HCT116 (cell line): ENCODE results near the gene KDM2B. TPM values are rescaled to one million over a fixed set of nuclear protein-coding genes. Genes with fewer than 3 reads are reported as not detected.

Source experiments
- ATAC-seq: fragments of 200-7000 bp; cut with Tn5 transposase; 2 replicates; pipeline ENCODE4 v1.9.1; 2020; ENCODE audit warnings: mild to moderate bottlenecking, moderate library complexity
- BruUV-seq: library from RNA; stranded (reverse); fragments of 400-500 nt; replicated peaks from 2 replicates; lab custom pipeline; 2021; lab: Mats Ljungman, UMichigan
- CTCF ChIA-PET: fragments of 300-600 bp; sonication (Branson Sonifier 250); formaldehyde crosslinking; loops from one replicate; lab custom pipeline; 2021; ENCODE audit warnings: antibody characterized with exemption; lab: Charles Lee
- POLR2A ChIA-PET: fragments of 300-600, 350-600 bp; sonication (Branson Sonifier 250); formaldehyde crosslinking; loops from one replicate; lab custom pipeline; 2021; ENCODE audit warnings: antibody characterized with exemption; lab: Charles Lee
- RAD21 ChIA-PET, 2 experiments: fragments of 300-600 bp; sonication (Branson Sonifier 250); formaldehyde crosslinking; loops; one replicate each; lab custom pipeline; 2023; ENCODE audit warnings: low total read pairs in 2 of 2; ENCODE audit not compliant: uncharacterized antibody in 2 of 2, unreplicated experiment in 2 of 2, low non-redundant PET in 1 of 2; lab: Charles Lee
- DNase-seq: peaks from one replicate; pipeline ENCODE4 v3.0.0-alpha.2; 2010; ENCODE audit warnings: low read depth, low spot score
- H2AFZ ChIP-seq: fragments of 200-600 bp; shearing (Covaris generic), sonication (generic); 2 replicates; pipeline ENCODE4 v1.6.1; 2017; ENCODE audit warnings: low read depth, mixed run types, mixed read lengths, antibody characterized with exemption, low read length; ENCODE audit not compliant: poor library complexity, severe bottlenecking
- H3K27ac ChIP-seq: 2 replicates; pipeline ENCODE4 v1.5.1; 2012; ENCODE audit warnings: low read depth, low read length
- H3K27me3 ChIP-seq: fragments of 200-600 bp; sonication (generic); 2 replicates; pipeline ENCODE4 v1.6.1; 2016; ENCODE audit warnings: mixed run types, low read length, mixed read lengths; ENCODE audit not compliant: insufficient read depth
- H3K36me3 ChIP-seq, 2 experiments: fragments of 200-500 bp in 1 of 2; fragments of 200-600 bp in 1 of 2; sonication (Bioruptor generic) in 1 of 2; sonication (generic) in 1 of 2; 2 replicates each; pipeline versions ENCODE4 v1.5.1 to v1.6.1; 2014 to 2016; ENCODE audit warnings: low read length in 2 of 2, inconsistent platforms in 1 of 2, mixed read lengths in 1 of 2, mixed run types in 1 of 2; ENCODE audit not compliant: insufficient read depth in 2 of 2, control insufficient read depth in 1 of 2
- H3K4me1 ChIP-seq, 2 experiments: fragments of 200-600 bp in 1 of 2; sonication (generic) in 1 of 2; 2 replicates each; pipeline versions ENCODE4 v1.5.1 to v1.6.1; 2012 to 2017; ENCODE audit warnings: low read length in 2 of 2, inconsistent platforms in 1 of 2, mild to moderate bottlenecking in 1 of 2, mixed read lengths in 1 of 2, mixed run types in 1 of 2, moderate library complexity in 1 of 2; ENCODE audit not compliant: insufficient read depth in 2 of 2, control insufficient read depth in 1 of 2
- H3K4me2 ChIP-seq: fragments of 200-600 bp; sonication (generic); 2 replicates; pipeline ENCODE4 v1.6.1; 2017; ENCODE audit warnings: mixed run types, low read length, mixed read lengths
- H3K4me3 ChIP-seq, 2 experiments: fragments of 200-600 bp in 1 of 2; sonication (generic) in 1 of 2; replicated peaks in 1 of 2; 2 replicates each; pipeline ENCODE4 v1.5.1; 2011 to 2016; ENCODE audit warnings: low read length in 2 of 2, control low read depth in 1 of 2, low read depth in 1 of 2, mild to moderate bottlenecking in 1 of 2, mixed read lengths in 1 of 2, mixed run types in 1 of 2
- H3K79me2 ChIP-seq: fragments of 200-600 bp; sonication (generic); 2 replicates; pipeline ENCODE4 v1.6.1; 2017; ENCODE audit warnings: mild to moderate bottlenecking, mixed run types, low read length, moderate library complexity, mixed read lengths; ENCODE audit not compliant: insufficient read depth
- H3K9ac ChIP-seq: fragments of 200-600 bp; sonication (generic); 2 replicates; pipeline ENCODE4 v1.6.1; 2016; ENCODE audit warnings: low read length, mixed read lengths
- H3K9me2 ChIP-seq: fragments of 200-600 bp; sonication (generic), shearing (Covaris generic); 2 replicates; pipeline ENCODE4 v1.6.1; 2017; ENCODE audit warnings: mixed run types, mild to moderate bottlenecking, moderate library complexity; ENCODE audit not compliant: insufficient read depth
- H3K9me3 ChIP-seq, 2 experiments: fragments of 200-500 bp in 1 of 2; fragments of 200-600 bp in 1 of 2; sonication (Bioruptor generic) in 1 of 2; sonication (generic) in 1 of 2; 2 replicates each; pipeline ENCODE4 v1.6.1; 2014 to 2017; ENCODE audit warnings: low read length in 2 of 2, mixed read lengths in 2 of 2, inconsistent platforms in 1 of 2, low read depth in 1 of 2, mild to moderate bottlenecking in 1 of 2, mixed run types in 1 of 2, moderate library complexity in 1 of 2; ENCODE audit not compliant: control insufficient read depth in 1 of 2, insufficient read depth in 1 of 2
- H4K20me1 ChIP-seq: fragments of 200-600 bp; sonication (generic), shearing (Covaris generic); 2 replicates; pipeline ENCODE4 v1.6.1; 2017; ENCODE audit warnings: mixed run types, mild to moderate bottlenecking, moderate library complexity; ENCODE audit not compliant: insufficient read depth
- ATF3 ChIP-seq: IDR thresholded peaks from 2 replicates; pipeline ENCODE4 v1.6.1; 2012
- CBX3 ChIP-seq: IDR thresholded peaks from 2 replicates; pipeline ENCODE4 v1.6.1; 2012; ENCODE audit warnings: low read depth
- CTCF ChIP-seq, 3 experiments: fragments of 200-600 bp in 1 of 3; sonication (generic) in 1 of 3; IDR thresholded peaks in 2 of 3; conservative IDR thresholded peaks in 1 of 3; 2 replicates each; pipeline ENCODE4 v1.5.1; 2012 to 2017; ENCODE audit warnings: low read depth in 2 of 3, low read length in 2 of 3, antibody characterized with exemption in 1 of 3, borderline replicate concordance in 1 of 3, control low read depth in 1 of 3, mild to moderate bottlenecking in 1 of 3, mixed read lengths in 1 of 3, mixed run types in 1 of 3, moderate library complexity in 1 of 3; ENCODE audit not compliant: insufficient read depth in 1 of 3
- EGR1 ChIP-seq: IDR thresholded peaks from 2 replicates; pipeline ENCODE4 v1.6.1; 2012; ENCODE audit warnings: low read depth
- ELF1 ChIP-seq: IDR thresholded peaks from 2 replicates; pipeline ENCODE4 v1.6.1; 2012; ENCODE audit warnings: low read depth, borderline replicate concordance
- EZH2 ChIP-seq: fragments of 200-600 bp; sonication (generic); IDR thresholded peaks from 2 replicates; pipeline ENCODE4 v1.6.1; 2017; ENCODE audit warnings: antibody characterized with exemption, mixed run types
- EZH2phosphoT487 ChIP-seq: fragments of 200-600 bp; IDR thresholded peaks from 2 replicates; pipeline ENCODE4 v1.6.1; 2018; ENCODE audit warnings: antibody characterized with exemption, borderline replicate concordance
- FOSL1 ChIP-seq: IDR thresholded peaks from 2 replicates; pipeline ENCODE4 v1.6.1; 2012; ENCODE audit warnings: low read depth
- MAX ChIP-seq: IDR thresholded peaks from 2 replicates; pipeline ENCODE4 v1.6.1; 2012
- POLR2A ChIP-seq: IDR thresholded peaks from 2 replicates; pipeline ENCODE4 v1.7.0; 2011; ENCODE audit warnings: borderline replicate concordance; ENCODE audit not compliant: insufficient read depth, insufficient read length; ENCODE audit errors: extremely low read depth
- SIN3A ChIP-seq: IDR thresholded peaks from 2 replicates; pipeline ENCODE4 v1.6.1; 2012; ENCODE audit warnings: low read depth
- SP1 ChIP-seq: IDR thresholded peaks from 2 replicates; pipeline ENCODE4 v1.6.1; 2012; ENCODE audit warnings: low read depth
- SRF ChIP-seq: IDR thresholded peaks from 2 replicates; pipeline ENCODE4 v1.6.1; 2012; ENCODE audit warnings: low read depth
- TCF7L2 ChIP-seq: IDR thresholded peaks from 2 replicates; pipeline ENCODE4 v1.7.0; 2011; ENCODE audit warnings: borderline replicate concordance, inconsistent platforms; ENCODE audit not compliant: insufficient read depth, insufficient read length; ENCODE audit errors: extremely low read depth
- YY1 ChIP-seq: IDR thresholded peaks from 2 replicates; pipeline ENCODE4 v1.6.1; 2011; ENCODE audit warnings: low read length, low read depth, moderate library complexity, mild to moderate bottlenecking; ENCODE audit not compliant: insufficient replicate concordance; ENCODE audit errors: extremely low read depth
- ZBTB33 ChIP-seq: IDR thresholded peaks from 2 replicates; pipeline ENCODE4 v1.6.1; 2011; ENCODE audit warnings: mild to moderate bottlenecking, low read length, moderate library complexity; ENCODE audit not compliant: insufficient replicate concordance; ENCODE audit errors: extremely low read depth
- ZFX ChIP-seq: fragments of 450-650 bp; IDR thresholded peaks from 2 replicates; pipeline ENCODE4 v1.6.1; 2017
- ZNF274 ChIP-seq: fragments of 200-500 bp; sonication (Bioruptor generic); IDR thresholded peaks from 2 replicates; pipeline ENCODE4 v1.6.1; 2014; ENCODE audit warnings: mild to moderate bottlenecking, low read depth, low read length, inconsistent platforms
- intact Hi-C: fragments of 100-400 bp; cut with micrococcal nuclease; formaldehyde crosslinking; loops from 2 replicates; pipeline ENCODE4 v1.10.0; 2022
- total RNA-seq: library from RNA; stranded (reverse); gene quantifications from one replicate; pipeline ENCODE4 v1.2.1, GENCODE V29; 2021; ENCODE audit not compliant: unreplicated experiment
- TF ChIP-seq, protein P1 (sequence below): IDR thresholded peaks from 2 replicates; pipeline ENCODE4 v1.6.1; 2012; ENCODE audit warnings: low read depth

Gene KDM2B
- total RNA-seq, 1 experiment from 2014 or later = 36.7 TPM

DNA sequence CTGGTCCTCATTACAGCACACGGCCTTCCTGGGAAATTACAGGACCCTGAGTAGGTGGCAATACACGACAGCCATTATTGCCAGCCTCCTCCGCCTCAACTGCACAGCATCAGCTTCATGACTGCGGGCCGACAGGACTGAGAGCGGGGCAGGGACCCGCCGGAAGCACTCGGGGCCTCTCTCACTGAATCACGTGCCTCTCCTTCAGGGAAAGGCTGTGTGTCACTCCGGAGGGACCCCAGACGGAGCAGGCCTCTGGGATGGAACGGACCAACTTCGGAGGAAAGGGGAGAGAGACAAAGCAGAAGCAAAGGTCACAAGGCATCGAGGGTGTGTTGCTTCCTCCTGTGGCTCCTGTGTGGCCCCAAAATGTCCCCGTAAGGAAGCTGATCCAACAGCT lies 90.9 kb downstream of the KDM2B start:
- H3K9me3 ChIP-seq = no peaks in the 10 kb centered on the region
- ATAC-seq = no peak
- H3K4me3 ChIP-seq = no peak overlapping the region
- no peak overlapping the region for H3K9ac ChIP-seq
- intact Hi-C loops = no loop called here
- no peaks in the 10 kb centered on the region for H3K36me3 ChIP-seq
- peaks cover 0 to 10% of the 10 kb centered on the region in 2 experiments; a peak in 2 of 4 replicates for H3K4me1 ChIP-seq
- TF ChIP-seq TCF7L2 (no peak), ZNF274 (no peak), ZBTB33 (no peak), SRF (no peak), SP1 (no peak), EGR1 (no peak), POLR2A (no peak), ATF3 (no peak), FOSL1 (no peak), ZFX (no peak), SIN3A (no peak), EZH2 (no peak), MAX (no peak), CBX3 (no peak), CTCF (IDR thresholded peaks at IDR 0.05 in 2 of 3, conservative IDR thresholded peaks at IDR 0.05 in 1 of 3; ENCODE audit: borderline replicate concordance in 1 of 3, insufficient read depth in 1 of 3, low read depth in 2 of 3, low read length in 2 of 3) (no peak), ELF1 (no peak), YY1 (no peak), EZH2phosphoT487 (no peak)
- TF ChIP-seq, protein P1, sequence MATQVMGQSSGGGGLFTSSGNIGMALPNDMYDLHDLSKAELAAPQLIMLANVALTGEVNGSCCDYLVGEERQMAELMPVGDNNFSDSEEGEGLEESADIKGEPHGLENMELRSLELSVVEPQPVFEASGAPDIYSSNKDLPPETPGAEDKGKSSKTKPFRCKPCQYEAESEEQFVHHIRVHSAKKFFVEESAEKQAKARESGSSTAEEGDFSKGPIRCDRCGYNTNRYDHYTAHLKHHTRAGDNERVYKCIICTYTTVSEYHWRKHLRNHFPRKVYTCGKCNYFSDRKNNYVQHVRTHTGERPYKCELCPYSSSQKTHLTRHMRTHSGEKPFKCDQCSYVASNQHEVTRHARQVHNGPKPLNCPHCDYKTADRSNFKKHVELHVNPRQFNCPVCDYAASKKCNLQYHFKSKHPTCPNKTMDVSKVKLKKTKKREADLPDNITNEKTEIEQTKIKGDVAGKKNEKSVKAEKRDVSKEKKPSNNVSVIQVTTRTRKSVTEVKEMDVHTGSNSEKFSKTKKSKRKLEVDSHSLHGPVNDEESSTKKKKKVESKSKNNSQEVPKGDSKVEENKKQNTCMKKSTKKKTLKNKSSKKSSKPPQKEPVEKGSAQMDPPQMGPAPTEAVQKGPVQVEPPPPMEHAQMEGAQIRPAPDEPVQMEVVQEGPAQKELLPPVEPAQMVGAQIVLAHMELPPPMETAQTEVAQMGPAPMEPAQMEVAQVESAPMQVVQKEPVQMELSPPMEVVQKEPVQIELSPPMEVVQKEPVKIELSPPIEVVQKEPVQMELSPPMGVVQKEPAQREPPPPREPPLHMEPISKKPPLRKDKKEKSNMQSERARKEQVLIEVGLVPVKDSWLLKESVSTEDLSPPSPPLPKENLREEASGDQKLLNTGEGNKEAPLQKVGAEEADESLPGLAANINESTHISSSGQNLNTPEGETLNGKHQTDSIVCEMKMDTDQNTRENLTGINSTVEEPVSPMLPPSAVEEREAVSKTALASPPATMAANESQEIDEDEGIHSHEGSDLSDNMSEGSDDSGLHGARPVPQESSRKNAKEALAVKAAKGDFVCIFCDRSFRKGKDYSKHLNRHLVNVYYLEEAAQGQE = no peak
- TF ChIP-seq, all 23 proteins: peak for 0
- no peak overlapping the region for H2AFZ ChIP-seq
- H3K9me2 ChIP-seq = no peaks in the 10 kb centered on the region
- H3K79me2 ChIP-seq = no peaks in the 10 kb centered on the region
- no peaks in the 10 kb centered on the region for H3K27me3 ChIP-seq
- CTCF ChIA-PET = no interaction called here
- RAD21 ChIA-PET = no interaction called here
- no peak for DNase-seq
- H3K4me2 ChIP-seq = no peak overlapping the region
- POLR2A ChIA-PET = no interaction called here
- BruUV-seq = no TSS peak
- no peak overlapping the region for H3K27ac ChIP-seq
- H4K20me1 ChIP-seq = no peaks in the 10 kb centered on the region
